IPS-11a (cell line): ENCODE results near the gene TSEN34.
"Not testable (repeated sequence)": the region's sequence is repeated elsewhere in the genome, so short reads cannot be mapped to it uniquely, and the experiment has no call there.

ENCODE experiments used
- H3K4me3 ChIP-seq: one replicate; pipeline ENCODE4 v1.5.1; 2013; ENCODE audit warnings: low read depth, low read length, control low read depth

Gene TSEN34

DNA sequence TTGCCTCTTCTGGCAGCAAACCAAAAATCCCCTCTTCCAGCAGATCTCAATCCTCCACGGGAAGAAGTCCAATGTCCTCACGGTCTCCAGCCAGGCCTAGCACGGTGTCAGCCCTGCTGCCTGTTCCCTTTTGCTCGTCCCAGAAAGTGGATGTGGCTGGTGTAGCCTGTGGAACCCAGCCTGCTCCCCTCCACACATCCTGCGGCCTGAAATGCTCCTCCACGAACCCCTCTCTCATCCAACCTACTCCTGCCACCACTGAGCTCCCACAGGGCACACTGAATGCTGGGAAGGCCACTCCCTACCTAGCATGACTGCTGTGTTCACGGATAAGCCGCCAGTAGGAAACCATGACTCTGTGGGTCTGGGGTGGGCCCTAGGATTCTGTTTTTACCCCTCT, 4.8 kb upstream of the TSEN34 start:
- H3K4me3 ChIP-seq = no peak overlapping the region

DNA sequence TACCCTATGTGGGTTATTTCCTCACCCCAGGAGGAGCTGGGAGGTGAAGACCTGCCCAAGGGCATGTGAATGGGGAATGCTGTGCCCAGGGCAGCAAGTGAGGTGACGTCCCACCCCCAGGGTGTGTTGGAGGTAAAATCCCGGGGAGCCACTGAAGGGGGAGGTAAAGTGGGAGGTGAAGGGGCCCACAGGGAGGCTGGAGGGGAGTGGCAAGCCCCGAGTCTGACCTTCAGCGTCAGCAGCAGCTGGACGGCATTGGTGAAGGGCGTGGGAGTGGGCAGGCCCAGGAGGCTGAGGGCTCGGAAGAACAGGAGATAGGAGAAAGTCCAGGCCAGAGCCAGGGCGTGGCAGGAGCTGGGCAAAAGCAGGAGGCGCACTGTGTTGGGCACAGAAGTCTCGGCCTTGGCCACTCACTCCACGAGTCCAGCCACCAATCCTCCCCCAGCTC, 4.2 kb upstream of the TSEN34 start:
- H3K4me3 ChIP-seq = no peak overlapping the region

DNA sequence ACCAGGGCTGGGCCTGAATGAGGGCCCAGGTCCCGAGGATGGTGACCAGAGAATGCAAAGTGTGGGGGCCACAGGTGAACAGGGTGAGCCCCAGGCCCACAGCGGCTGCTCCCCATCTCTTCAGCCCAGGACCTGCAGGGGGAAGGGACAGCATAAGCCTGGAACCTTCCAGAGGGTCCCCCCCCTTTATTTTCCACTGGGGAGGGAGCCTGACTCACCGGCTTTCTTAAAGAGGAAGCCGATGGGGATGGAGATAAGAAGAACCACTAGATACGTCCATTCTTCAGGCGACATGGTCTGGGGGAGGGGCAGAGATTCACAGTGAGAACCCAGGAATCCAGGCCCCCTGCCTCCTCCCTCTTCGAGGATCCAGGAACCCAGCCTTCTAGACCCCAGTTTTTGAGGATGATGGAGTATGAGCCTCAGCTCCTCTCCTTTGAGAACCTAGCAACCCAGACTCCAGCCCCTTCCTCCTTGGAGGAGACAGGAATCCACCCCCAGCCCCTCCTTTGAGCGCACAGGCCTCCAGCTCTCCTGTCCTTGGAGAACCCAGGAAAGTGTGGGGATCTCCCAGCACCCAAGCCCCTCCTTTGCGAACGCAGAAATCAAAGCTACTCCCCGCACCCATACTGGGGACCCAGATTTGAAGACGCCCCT, 2.8 kb upstream of the TSEN34 start:
- peak overlapping the region; percentile 39 for H3K4me3 ChIP-seq

DNA sequence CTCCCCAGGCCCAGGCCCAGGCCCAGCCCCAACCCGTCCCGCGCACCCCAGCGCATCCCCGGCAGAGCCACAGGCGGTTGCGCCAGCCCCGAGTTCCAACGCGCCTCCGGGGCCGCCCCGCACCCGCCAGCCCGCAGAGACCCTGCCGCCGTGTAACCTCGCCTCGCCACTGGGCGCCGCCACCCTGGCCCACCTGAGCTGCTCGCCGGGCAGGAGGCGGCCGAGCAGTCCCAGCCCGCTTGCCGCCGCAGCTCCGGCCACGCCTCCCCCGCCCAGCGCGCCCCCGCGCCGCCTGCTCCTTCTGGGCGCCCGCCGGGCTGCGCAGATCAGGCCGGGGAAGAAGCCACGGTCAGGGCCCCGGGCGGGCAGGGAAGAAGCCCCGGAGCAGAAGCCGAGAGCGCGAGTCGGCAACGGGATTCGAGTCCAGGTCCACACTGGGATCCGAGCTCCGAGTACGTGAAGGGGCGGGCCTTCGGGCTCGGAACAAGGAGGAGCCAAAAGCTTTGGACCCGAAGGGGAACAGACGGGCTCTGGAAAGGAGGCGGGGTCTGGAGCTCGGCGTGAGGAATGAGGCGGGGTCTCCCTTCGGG, 1.9 kb upstream of the TSEN34 start, which contains the start of gene MBOAT7:
Gene MBOAT7, minus strand, starts transcription at position 436 of the 590 bp plus-strand sequence. CDS start 1,072 bp downstream, outside the sequence.
- H3K4me3 ChIP-seq = peak within 1 kb of the TSS; percentile 77

DNA sequence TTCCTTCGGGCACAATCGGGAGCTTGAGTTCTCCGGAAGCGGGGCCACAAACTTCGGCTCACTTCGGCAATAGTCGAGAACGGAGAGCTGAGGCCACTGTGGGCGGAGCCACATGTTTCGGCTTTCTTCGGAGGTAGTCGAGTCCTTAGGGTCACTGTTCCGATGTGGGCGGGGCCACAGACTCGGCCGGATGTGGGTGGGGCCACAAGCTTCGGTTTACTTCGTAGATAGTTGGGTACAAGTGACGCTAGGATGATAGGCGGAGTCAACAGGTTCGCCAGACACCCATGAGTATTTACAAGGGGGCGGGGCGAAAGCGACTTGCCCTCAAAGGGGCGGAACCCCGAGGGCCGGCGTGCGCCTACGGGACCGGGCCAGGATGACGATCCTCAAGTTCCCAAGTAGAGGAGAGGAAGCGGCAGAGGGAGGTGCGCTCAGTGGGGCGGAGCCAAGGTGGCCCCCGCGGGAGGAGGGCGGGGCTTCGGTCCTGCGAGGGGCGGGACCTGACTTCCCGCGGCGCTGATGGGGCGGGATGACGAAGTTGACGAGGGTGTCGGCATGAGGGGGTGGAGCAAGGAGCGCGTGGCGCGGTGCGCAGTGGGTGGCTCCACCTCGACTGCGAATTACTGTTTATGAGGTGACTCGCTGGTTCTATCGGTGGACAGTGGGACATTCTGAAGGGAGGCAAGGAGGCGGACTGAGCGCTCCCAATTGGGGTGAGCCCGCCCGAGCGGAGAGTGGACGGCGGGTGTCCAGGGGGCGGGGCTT, 1.2 kb upstream of the TSEN34 start:
- H3K4me3 ChIP-seq = peak overlapping the region; percentile 77

DNA sequence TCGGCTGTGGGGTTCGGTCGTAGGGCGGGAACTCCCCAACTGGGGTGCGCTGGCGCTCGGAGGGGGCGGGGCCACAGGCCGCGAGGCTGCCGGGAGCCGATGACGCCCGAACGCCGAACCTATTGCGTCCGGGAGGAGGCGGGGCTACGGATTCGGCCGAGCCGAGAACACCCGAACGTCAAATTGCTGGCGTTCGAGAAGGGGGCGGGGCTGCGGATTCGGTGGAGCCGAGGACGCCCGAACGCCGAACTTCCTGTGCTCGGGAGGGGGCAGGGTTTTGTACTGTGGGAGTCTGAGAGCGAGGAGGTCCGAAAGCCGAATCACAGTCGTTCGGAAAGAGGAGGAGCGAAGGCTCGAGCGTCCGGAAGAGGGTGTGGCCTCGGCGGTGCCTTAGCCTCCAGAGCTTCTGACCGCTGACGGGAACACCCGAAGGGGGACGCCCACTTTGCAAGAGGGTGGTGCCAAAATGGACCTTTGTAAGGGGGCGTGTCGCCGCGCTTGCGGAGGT, 551 bp upstream of the TSEN34 start:
- H3K4me3 ChIP-seq = peak overlapping the region; percentile 77

DNA sequence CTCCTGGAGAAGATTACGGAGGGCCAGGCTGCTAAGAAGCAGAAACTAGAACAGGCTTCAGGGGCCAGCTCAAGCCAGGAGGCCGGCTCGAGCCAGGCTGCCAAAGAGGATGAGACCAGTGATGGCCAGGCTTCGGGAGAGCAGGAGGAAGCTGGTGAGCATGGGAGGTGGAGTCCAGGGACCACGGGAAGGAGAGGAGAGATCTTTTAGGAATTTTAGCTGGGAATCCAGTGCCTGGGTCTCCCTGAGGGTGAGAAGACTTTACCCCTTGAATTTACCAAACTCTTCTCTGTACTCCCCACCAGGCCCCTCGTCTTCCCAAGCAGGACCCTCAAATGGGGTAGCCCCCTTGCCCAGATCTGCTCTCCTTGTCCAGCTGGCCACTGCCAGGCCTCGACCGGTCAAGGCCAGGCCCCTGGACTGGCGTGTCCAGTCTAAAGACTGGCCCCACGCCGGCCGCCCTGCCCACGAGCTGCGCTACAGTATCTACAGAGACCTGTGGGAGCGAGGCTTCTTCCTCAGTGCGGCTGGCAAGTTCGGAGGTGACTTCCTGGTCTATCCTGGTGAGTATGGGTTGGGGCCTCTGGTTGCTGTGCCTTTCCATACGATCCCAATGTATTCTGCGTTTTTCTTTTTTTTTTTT, 824 bp downstream of the TSEN34 start:
- H3K4me3 ChIP-seq = peak overlapping the region; percentile 74

DNA sequence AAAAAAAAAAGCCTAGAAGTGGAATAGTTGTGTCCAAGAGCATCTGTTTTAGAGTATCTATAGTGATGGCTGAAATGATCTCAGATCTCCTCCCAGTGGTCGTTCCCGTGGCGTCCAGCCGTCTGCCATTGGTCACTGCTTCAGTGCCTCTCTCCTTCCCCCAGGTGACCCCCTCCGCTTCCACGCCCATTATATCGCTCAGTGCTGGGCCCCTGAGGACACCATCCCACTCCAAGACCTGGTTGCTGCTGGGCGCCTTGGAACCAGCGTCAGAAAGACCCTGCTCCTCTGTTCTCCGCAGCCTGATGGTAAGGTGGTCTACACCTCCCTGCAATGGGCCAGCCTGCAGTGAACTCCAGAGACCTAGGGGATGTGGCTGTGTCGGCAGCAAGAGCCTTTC, 1.9 kb downstream of the TSEN34 start:
- H3K4me3 ChIP-seq = no peak overlapping the region

DNA sequence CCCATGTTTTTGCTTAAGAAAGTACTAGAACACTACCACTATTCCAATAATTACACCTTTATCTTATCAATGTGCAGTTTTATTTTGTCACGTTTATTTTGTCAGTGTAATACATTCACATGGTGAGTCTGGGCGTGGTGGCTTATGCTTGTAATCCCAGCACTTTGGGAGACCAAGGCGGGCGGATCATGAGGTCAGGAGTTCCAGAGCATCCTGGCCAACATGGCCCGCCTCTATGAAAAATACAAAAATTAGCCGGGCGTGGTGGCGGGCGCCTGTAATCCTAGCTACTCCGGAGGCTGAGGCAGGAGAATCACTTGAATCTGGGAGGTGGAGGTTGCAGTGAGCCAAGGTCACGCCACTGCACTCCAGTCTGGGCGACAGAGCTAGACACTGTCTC, 3.4 kb downstream of the TSEN34 start:
- not testable (repeated sequence) for H3K4me3 ChIP-seq

DNA sequence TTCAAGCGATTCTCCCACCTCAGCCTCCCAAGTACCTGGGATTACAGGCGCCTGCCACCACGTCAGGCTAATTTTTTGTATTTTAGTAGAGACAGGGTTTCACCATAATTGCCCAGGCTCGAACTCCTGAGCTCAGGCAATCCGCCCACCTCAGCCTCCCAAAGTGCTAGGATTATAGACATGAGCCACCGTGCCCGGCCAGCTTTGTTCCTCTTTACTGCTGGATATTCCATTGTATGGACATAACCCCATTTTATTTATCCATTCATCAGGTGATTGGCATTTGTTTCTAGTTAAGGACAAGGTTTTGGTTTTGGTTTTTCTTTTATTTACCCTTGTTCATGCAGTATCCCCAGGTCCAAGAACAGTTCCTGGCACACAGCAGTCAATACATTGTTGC, 5.4 kb downstream of the TSEN34 start:
- no peak overlapping the region for H3K4me3 ChIP-seq

DNA sequence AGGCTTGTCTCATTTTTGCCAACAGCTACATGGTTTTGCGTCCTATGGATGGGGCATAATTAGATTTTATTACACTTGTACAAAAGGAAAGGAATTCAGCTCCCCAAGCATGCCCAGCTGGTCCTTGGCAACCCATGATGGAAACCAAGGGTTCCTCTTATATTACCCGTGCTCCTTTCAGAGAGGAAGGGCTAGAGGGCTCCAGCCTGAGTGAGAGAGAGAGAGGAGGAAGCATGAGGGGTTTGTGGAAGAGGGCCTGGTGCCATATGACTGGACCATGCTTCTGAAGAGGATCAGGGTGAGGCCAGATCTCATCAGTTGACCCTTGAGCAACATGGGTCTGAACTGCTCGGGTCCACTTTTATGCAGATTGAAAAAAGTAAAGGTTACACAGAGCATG, 6.0 kb downstream of the TSEN34 start:
- H3K4me3 ChIP-seq = no peak overlapping the region

DNA sequence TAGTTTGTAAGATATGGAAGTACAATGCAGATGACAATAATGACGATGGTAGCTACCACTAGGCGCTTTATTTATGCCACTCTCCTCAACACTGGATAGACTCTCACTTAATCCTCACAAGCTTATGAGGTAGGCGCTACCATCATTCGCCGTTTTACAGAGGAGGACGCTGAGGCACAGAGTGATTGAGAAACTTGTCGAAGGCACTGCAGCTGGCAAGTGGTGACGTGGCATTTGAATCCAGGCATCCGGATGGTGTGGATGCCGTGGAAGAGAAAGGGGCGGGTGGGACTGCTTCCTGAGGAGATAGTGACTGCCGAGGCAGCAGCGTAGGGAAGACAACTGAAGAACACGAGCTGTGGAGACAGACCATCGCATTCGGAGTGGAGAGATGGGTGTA, 8.3 kb downstream of the TSEN34 start:
- no peak overlapping the region for H3K4me3 ChIP-seq

DNA sequence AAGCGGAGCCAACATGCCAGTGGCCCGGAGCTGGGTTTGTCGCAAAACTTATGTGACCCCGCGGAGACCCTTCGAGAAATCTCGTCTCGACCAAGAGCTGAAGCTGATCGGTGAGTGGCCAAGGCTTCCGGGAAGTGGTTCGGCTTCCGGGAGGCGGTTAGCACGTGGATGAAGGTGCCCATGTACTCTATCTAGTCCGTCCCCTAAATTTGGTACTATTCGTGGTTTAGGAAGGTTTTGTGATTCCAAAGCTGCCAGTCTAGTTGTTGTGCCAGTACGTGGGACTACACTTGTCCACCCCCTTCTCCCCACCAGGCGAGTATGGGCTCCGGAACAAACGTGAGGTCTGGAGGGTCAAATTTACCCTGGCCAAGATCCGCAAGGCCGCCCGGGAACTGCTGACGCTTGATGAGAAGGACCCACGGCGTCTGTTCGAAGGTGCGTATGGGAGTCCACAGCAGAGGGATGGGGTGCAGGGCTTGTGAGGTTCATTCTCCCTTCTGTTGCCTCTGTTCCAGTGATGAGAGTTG, 10.1 kb downstream of the TSEN34 start:
- peak overlapping the region; percentile 80 for H3K4me3 ChIP-seq

DNA sequence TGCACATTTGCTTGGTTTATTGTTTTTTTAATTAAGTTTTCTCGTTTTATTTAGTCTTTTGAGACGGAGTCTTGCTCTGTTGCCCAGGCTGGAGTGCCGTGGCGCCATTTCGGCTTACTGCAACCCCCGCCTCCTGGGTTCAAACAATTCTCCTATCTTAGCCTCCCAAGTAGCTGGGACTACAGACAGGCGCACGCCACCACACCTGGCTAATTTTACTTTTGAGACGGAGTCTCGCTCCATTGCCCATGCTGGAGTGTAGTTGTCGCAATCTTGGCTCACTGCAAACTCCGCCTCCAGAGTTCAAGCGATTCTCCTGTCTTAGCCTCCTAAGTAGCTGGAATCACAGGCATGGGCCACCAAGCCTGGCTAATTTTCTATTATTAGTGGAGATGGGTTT, 10.9 kb downstream of the TSEN34 start:
- peak overlapping the region; percentile 80 for H3K4me3 ChIP-seq

DNA sequence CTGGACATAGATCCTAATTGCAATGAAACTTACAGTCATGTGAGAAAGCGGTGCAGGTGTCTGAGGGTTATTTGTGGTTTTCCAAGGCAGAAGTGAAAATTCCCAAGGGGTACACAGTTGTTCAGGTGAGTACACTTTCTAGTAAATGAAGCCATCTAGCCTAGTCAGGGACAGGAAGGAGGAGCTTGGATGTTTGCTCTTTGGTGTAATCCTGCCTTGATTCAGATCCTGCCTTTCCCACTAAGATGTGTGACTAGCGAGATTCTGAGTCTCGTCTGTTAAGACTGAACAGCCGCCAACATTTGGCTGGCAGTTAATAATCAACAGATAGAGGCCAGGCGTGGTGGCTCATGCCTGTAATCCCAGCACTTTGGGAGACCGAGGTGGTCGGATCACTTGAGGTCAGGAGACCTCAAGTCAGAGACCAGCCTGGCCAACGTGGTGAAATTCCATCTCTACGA, 12.1 kb downstream of the TSEN34 start:
- H3K4me3 ChIP-seq = peak overlapping the region; percentile 8

DNA sequence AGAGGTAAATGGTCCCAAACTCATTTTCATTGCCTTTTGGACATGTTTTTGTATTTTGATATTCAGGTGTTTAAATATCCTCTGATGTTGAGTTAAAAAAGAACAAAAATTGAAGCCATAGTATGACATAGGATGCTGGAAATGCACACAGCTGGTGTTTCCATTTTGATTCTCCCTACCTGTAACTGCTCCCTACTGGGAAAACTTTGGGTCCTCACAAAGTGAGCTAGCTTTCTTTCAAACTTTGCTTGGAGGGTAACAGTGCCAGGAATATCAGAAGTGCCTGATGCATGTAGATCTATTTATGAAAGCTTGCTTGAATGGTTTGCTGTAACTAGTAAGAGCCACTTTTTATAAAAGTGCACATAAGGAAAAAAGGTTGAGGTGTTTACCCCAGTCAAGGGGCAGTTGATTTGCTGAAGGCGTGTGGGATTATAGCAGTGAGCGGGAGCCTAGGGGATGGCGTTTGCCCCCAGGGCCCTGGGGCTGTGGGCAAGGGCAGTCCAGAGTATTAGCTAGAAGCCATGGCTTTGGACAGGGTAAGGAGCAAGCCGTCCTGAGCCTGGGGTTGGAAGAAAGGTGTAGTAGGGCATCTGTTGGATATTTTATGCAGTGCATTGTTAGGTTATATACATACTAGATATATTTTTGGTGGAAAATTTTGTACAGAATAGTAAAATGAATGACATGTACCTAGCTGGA, 13.8 kb downstream of the TSEN34 start:
- H3K4me3 ChIP-seq = no peak overlapping the region

DNA sequence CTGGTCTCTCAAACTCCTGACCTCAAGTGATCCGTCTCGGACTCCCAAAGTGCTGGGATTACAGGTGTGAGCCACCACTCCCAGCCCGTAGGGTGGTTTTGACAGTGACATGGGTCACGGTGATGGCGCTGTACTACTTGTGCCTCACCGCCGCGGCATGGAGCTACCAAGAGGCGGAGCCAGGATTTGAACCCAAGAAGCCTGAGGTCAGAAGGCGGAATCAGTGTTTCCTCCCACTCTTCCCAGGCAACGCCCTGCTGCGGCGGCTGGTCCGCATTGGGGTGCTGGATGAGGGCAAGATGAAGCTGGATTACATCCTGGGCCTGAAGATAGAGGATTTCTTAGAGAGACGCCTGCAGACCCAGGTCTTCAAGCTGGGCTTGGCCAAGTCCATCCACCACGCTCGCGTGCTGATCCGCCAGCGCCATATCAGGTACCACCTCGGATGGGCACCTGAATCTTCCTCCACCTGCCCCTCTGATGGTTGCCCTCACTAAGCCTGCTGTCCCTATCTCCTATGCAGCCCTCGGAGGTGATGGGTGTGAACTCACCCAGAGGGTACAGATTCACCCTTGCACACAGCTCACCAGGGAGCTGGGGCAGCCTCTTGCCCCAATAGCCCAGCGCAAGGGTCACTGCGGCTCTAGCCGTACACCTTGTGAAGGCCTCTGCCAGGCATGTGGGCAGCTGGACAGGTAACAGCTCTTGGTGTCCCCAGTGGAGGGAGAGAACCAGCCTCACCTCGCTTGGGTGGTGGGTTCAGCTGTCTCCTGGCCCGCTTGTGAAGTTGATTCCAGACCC, 15.1 kb downstream of the TSEN34 start:
- H3K4me3 ChIP-seq = no peak overlapping the region

DNA sequence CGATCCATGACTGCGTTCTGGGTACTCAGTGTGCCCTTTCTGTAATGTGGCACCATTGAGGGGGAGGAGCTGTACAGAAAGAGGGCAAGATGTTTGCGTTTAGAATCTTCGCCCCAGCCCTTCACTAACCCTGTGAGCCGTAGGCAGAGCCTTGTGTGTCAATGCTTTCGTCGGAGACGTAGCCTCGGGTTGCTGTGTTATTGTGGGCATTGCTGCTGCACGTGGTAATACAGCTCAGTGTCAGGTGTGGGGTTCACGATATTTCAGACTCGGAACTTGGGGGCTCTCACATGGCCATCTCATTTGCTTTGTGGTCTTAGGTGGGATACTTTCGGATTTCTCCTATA, 15.7 kb downstream of the TSEN34 start:
- H3K4me3 ChIP-seq = no peak overlapping the region

DNA sequence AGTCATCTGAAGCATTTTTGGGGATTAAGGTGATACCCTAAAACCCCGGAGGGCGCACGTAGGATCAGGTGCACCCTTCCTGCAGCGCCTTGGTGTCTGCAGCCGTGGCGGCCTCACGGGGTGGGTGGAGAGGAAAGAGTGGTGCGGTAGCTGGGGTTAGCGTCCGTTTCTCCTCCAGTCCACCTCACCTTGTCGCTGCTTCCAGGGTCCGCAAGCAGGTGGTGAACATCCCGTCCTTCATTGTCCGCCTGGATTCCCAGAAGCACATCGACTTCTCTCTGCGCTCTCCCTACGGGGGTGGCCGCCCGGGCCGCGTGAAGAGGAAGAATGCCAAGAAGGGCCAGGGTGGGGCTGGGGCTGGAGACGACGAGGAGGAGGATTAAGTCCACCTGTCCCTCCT, 16.1 kb downstream of the TSEN34 start:
- H3K4me3 ChIP-seq = not testable (repeated sequence)

DNA sequence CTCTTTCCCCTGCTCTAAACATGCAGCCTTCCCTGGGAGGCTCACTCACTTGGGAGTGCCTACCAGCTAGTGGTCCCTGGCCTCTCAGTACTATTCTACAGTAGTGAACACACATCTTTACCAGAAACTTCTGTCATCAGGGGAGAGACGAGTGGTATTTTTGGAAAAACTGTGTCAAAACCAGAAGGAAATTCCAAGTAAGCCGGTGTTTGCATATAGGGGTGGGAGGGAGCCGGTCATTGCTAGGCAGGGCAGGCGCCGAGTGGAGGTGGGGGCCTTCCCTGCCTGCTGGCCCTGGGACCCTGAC, 16.5 kb downstream of the TSEN34 start:
- H3K4me3 ChIP-seq = no peak overlapping the region
